HepG2 (cell line): ENCODE data around the gene DIAPH1. TPM values are rescaled to one million over a fixed set of nuclear protein-coding genes. Genes with fewer than 3 reads are reported as not detected.

ENCODE experiments used
- ATAC-seq: fragments of 200-7000 bp; cut with Tn5 transposase; 3 replicates; pipeline ENCODE4 v1.9.1; 2020; ENCODE audit warnings: mild to moderate bottlenecking, moderate library complexity
- BruUV-seq: library from RNA; stranded (reverse); fragments of 400-500 nt; replicated peaks from 2 replicates; lab custom pipeline; 2021; lab: Mats Ljungman, UMichigan
- CTCF ChIA-PET: fragments of 300-600 bp; formaldehyde crosslinking; extraction: SDS; loops from one replicate; lab custom pipeline; 2021; ENCODE audit warnings: low total read pairs, inconsistent platforms, low intra/inter-chr PET ratio; lab: Yijun Ruan, JAX
- POLR2A ChIA-PET: fragments of 350-600 bp; sonication (Branson Sonifier 250); formaldehyde crosslinking; loops from one replicate; lab custom pipeline; 2020; ENCODE audit warnings: antibody characterized with exemption, inconsistent platforms; lab: Yijun Ruan, JAX
- DNase-seq: peaks from one replicate; pipeline ENCODE4 v3.0.0-alpha.2; 2015; ENCODE audit warnings: low spot score
- FAIRE-seq: peaks from 3 replicates; lab custom pipeline; 2011; peaks lifted over from hg19 to GRCh38; lab: Jason Lieb, UNC
- H2AFZ ChIP-seq: one replicate; pipeline ENCODE4 v1.6.1; 2011; ENCODE audit warnings: low read length, inconsistent platforms
- H3K27ac ChIP-seq: fragments of 300-600 bp; 3 replicates; pipeline ENCODE4 v1.8.0; 2011; ENCODE audit warnings: mixed run types, mild to moderate bottlenecking, mixed read lengths, low read length, inconsistent platforms; ENCODE audit not compliant: insufficient read depth; ENCODE audit errors: extremely low read length
- H3K27me3 ChIP-seq, 2 experiments: fragments of 200-600 bp in 1 of 2; 2 replicates in 1 of 2; 3 replicates in 1 of 2; pipeline versions ENCODE4 v1.6.0 to v1.8.0; 2011; ENCODE audit warnings: low read length in 2 of 2, mild to moderate bottlenecking in 2 of 2, moderate library complexity in 2 of 2, inconsistent platforms in 1 of 2; ENCODE audit not compliant: insufficient read depth in 2 of 2, control insufficient read depth in 1 of 2
- H3K36me3 ChIP-seq, 2 experiments: fragments of 200-600 bp in 1 of 2; replicated peaks in 1 of 2; 2 replicates in 1 of 2; 3 replicates in 1 of 2; pipeline versions ENCODE4 v1.5.1 to v1.8.0; 2011; ENCODE audit warnings: low read length in 2 of 2, inconsistent platforms in 1 of 2; ENCODE audit not compliant: insufficient read depth in 2 of 2, control insufficient read depth in 1 of 2
- H3K4me1 ChIP-seq: 2 replicates; pipeline ENCODE4 v1.5.1; 2012; ENCODE audit warnings: low read length, inconsistent platforms; ENCODE audit not compliant: insufficient read depth
- H3K4me2 ChIP-seq: 2 replicates; pipeline ENCODE4 v1.6.0; 2011; ENCODE audit warnings: low read depth, low read length, inconsistent platforms
- H3K4me3 ChIP-seq, 3 experiments: fragments of 200-600 bp in 1 of 3; sonication (generic), shearing (Covaris generic) in 1 of 3; replicated peaks in 1 of 3; 2 replicates each; pipeline ENCODE4 v1.5.1; 2011 to 2016; ENCODE audit warnings: low read length in 3 of 3, inconsistent platforms in 2 of 3, low read depth in 2 of 3, mild to moderate bottlenecking in 2 of 3, control low read depth in 1 of 3, mixed read lengths in 1 of 3; ENCODE audit not compliant: insufficient read depth in 1 of 3
- H3K79me2 ChIP-seq: one replicate; pipeline ENCODE4 v1.6.1; 2011; ENCODE audit warnings: low read length, inconsistent platforms; ENCODE audit not compliant: insufficient read depth
- H3K9ac ChIP-seq: 2 replicates; pipeline ENCODE4 v1.6.0; 2011; ENCODE audit warnings: mild to moderate bottlenecking, low read depth, low read length, inconsistent platforms; ENCODE audit not compliant: insufficient read depth
- H3K9me3 ChIP-seq: 2 replicates; pipeline ENCODE4 v1.5.1; 2012; ENCODE audit warnings: mild to moderate bottlenecking, low read length
- H4K20me1 ChIP-seq: 2 replicates; pipeline ENCODE4 v1.6.0; 2011; ENCODE audit warnings: inconsistent platforms, mild to moderate bottlenecking, low read length, moderate library complexity; ENCODE audit not compliant: insufficient read depth
- HDAC6 ChIP-seq: fragments of 200-600 bp; sonication (generic); IDR thresholded peaks from 2 replicates; pipeline ENCODE4 v1.7.0; 2017; ENCODE audit warnings: mild to moderate bottlenecking, antibody characterized with exemption, low read length, low read depth
- PCBP2 ChIP-seq: fragments of 200-400 bp; formaldehyde crosslinking; optimal IDR thresholded peaks from 2 replicates; pipeline ENCODE3; 2018; ENCODE audit warnings: low read length, low read depth; ENCODE audit not compliant: poor library complexity, severe bottlenecking
- ZNF253 ChIP-seq: sonication (generic); formaldehyde crosslinking; IDR thresholded peaks from 2 replicates; pipeline ENCODE4 v1.8.0; 2022; ENCODE audit warnings: mild to moderate bottlenecking, missing genetic modification reagents, borderline replicate concordance
- ZNF383 ChIP-seq: sonication (generic); formaldehyde crosslinking; IDR thresholded peaks from 2 replicates; pipeline ENCODE4 v1.4.0; 2020; ENCODE audit warnings: missing genetic modification reagents, mild to moderate bottlenecking, borderline replicate concordance
- ZNF432 ChIP-seq: sonication (generic); formaldehyde crosslinking; IDR thresholded peaks from 2 replicates; pipeline ENCODE4 v1.5.0; 2020; ENCODE audit warnings: missing genetic modification reagents, mild to moderate bottlenecking, borderline replicate concordance
- WGBS: methylation state at CpG from one replicate; pipeline ENCODE4 v1.1.6; 2017; ENCODE audit warnings: low lambda C conversion rate; 5-methylcytosine and 5-hydroxymethylcytosine counted together
- in situ Hi-C: cut with HindIII; loops from 2 replicates; pipeline ENCODE4 v1.10.0; 2017; ENCODE audit warnings: low pct_unique_long_range_greater_than_20kb; ENCODE audit not compliant: extremely low pct_ligation_motif_present
- intact Hi-C: fragments of 100-400 bp; cut with micrococcal nuclease; formaldehyde crosslinking; loops from one replicate; pipeline ENCODE4 v1.10.0; 2022; ENCODE audit not compliant: unreplicated experiment
- polyA plus RNA-seq, 8 experiments: library from polyadenylated mRNA; depleted of rRNA in 3 of 8; stranded (reverse) in 7 of 8; unstranded in 1 of 8; fragments of >200 nt; fragmentation: Illumina TruSeq in 4 of 8; extraction: Trizol in 4 of 8; gene quantifications; 2 replicates each; pipeline versions ENCODE4 v1.2.1 to v1.2.3, GENCODE V29; 2011 to 2016; ENCODE audit warnings: low read depth in 4 of 8, missing spikeins in 1 of 8, mixed read lengths in 1 of 8; ENCODE audit not compliant: insufficient read depth in 1 of 8
- total RNA-seq, 5 experiments: library from RNA; depleted of rRNA; stranded (reverse); fragments of >200 nt; fragmentation: Illumina TruSeq; extraction: Trizol; gene quantifications; 2 replicates each; pipeline ENCODE4 v1.2.3, GENCODE V29; 2016; ENCODE audit warnings: low read depth in 1 of 5
- TF ChIP-seq, protein P1 (sequence below): sonication (generic); formaldehyde crosslinking; IDR thresholded peaks from 2 replicates; pipeline ENCODE4 v1.9.0; 2021; ENCODE audit warnings: missing genetic modification reagents, mild to moderate bottlenecking, borderline replicate concordance

The DIAPH1 gene
- total and polyA plus RNA-seq, 2 of the 13 experiments (the other 11 are each of a cell fraction or from before 2014, with no cell fraction given) = 25.1 to 33.9 TPM

DNA sequence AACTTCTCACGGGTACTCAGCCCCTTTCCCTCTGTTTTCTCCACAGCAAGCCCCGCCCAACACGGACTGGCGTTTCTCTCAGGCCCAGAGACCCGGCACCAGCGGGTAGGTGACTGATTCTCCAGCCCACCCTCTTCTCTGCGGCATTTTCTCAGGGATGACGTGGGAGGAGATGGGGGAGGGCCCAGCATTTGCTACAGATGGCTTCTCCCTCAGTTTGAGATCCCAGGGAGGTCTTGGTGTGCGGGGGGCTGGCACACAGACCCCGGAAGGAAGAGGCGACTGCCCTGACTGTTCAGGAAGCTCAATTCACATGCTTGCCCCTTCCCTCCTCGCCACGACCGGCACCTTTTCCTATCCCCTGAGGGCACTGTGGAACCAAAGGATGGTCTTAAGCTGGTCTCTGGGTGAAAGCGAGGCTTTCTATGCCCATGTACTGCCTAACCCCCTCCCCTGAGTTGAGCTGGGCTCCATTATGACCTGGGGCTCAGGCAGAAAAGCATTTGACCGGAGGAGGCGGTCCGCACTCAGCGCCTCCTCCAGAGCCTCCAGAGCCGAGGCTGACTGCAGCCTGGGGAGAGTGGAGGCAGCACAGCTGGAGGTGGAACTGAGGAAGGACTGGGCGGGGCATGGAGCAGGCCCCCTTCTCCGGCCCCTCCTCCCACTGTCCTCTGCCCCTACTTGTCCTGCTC is 123.9 kb downstream of the DIAPH1 start:
- no TSS peak for BruUV-seq
- CTCF ChIA-PET = no interaction called here
- FAIRE-seq (no peak), DNase-seq (no peak), ATAC-seq (no peak)
- Histone ChIP-seq H2AFZ (no peak overlapping the region), H3K4me2 (no peak overlapping the region), H3K36me3 (no peaks in the 10 kb centered on the region), H3K4me1 (no peaks in the 10 kb centered on the region), H4K20me1 (no peaks in the 10 kb centered on the region), H3K4me3 (no peak overlapping the region), H3K9ac (no peak overlapping the region), H3K9me3 (no peaks in the 10 kb centered on the region), H3K27me3 (peaks cover 1 to 15% of the 10 kb centered on the region in 2 experiments; a peak in 2 of 5 replicates), H3K27ac (no peak overlapping the region), H3K79me2 (no peaks in the 10 kb centered on the region)
- in situ Hi-C loops = no loop called here
- POLR2A ChIA-PET = no interaction called here
- intact Hi-C loops = no loop called here
- TF ChIP-seq ZNF383 (no peak), ZNF432 (CRISPR knock-in tag) (no peak)
- WGBS = under 1% methylated on average over 10 of the region's 22 CpGs

DNA sequence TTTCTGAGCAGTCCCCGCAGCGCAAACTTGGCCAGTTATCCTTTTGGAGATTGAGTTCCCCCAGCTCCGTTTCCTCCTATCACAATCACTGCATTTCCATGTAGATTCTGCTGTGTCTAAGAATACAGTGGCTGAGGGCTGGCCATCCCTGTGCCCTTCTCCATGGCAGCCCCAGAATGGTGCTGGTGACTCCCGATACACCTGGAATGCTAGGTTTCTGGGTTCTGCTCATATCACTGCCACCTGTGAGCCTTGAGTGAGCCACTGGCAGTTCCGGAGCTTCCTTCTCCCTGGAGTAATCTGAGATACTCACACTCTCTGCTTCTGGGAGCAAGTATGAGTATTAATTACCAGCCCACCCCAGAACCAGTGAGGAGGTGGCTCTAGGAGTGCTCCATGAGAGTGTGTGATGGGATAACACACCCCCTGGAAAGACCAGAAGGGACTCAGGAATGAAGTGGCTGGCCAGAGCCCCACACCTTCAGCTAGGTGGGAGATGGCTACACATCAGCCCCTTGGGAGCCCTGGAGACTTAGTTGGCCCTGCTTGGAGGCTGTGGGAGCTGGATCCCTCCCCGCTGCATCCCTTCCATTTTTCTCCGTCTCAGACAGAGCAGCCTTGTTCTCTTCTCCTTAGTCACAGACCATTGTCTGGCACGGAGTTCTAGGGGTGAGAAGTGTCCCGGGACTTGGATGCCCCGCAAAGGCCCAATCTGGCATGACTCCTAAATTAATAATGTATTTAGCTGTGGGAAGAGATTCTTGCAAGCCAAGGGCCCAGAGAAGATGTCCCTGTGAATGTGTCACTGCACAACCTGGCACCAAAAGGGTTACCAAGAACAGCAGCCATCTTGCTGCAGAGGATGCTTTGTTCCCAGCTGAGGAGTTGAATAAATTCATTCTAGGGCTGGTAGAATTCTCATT is 125.0 kb downstream of the DIAPH1 start:
- POLR2A ChIA-PET = no interaction called here
- intact Hi-C loops = no loop called here
- no TSS peak for BruUV-seq
- Histone ChIP-seq H3K36me3 (no peaks in the 10 kb centered on the region), H4K20me1 (no peaks in the 10 kb centered on the region), H3K4me1 (no peaks in the 10 kb centered on the region), H2AFZ (no peak overlapping the region), H3K4me3 (no peak overlapping the region), H3K4me2 (no peak overlapping the region), H3K9me3 (no peaks in the 10 kb centered on the region), H3K27ac (no peak overlapping the region), H3K79me2 (no peaks in the 10 kb centered on the region), H3K9ac (no peak overlapping the region), H3K27me3 (peaks cover 1 to 18% of the 10 kb centered on the region in 2 experiments; a peak in 2 of 5 replicates)
- DNase-seq (no peak), FAIRE-seq (no peak), ATAC-seq (no peak)
- in situ Hi-C loops = no loop called here
- WGBS = 48% methylated on average over 8 of the region's 10 CpGs
- CTCF ChIA-PET = no interaction called here
- TF ChIP-seq HDAC6 (no peak), ZNF253 (CRISPR knock-in tag) (no peak), PCBP2 (no peak)
- TF ChIP-seq, protein P1, sequence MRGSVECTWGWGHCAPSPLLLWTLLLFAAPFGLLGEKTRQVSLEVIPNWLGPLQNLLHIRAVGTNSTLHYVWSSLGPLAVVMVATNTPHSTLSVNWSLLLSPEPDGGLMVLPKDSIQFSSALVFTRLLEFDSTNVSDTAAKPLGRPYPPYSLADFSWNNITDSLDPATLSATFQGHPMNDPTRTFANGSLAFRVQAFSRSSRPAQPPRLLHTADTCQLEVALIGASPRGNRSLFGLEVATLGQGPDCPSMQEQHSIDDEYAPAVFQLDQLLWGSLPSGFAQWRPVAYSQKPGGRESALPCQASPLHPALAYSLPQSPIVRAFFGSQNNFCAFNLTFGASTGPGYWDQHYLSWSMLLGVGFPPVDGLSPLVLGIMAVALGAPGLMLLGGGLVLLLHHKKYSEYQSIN (CRISPR knock-in tag) = no peak
